Measurements from ENCODE around the gene CNTNAP5. TPM values are rescaled to one million over a fixed set of nuclear protein-coding genes. Genes with fewer than 3 reads are reported as not detected.

CNTNAP5 gene
- total and polyA plus RNA-seq, 2 donors (not counting 1 experiment from before 2014, with no cell fraction given): not detected

DNA sequence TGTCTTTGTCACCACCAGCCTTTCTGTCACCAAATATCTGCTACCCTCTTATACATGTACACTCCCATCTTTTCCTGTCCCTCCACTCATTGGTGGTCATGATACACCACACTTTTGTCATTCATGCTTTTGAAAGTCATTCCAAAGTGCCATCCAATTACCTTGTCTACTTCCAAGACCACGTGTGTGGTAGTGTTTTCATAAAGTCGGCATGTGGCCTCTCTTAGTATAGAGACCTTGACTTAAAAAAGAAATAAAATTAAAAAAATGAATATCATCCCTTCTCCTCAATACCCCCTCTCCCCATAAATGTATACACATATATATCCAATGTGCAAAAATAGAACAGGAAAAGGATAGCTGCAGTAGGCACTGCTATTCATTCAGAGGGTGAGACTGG lies 271.4 kb downstream of the CNTNAP5 start:
- no peaks in the 10 kb centered on the region for H3K4me1 Mint-ChIP-seq

DNA sequence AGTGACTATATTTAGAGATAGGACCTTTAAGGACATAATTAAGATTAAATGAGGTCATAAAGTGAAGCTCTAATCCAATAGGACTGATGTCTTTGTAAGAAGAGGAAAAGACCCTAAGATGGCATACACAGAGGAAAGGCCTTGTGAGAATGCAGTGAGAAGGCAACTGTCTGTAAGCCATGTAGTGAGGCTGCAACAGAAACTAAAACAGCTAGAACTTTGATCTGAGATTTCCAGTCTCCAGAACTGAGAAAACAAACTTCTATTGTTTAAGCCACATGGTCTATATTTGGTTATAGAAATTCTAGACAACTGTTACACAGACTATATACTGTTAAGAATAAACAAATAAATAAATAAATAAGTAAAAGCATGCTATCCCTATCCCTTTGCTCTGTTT lies 276.8 kb downstream of the CNTNAP5 start:
- no peaks in the 10 kb centered on the region for H3K36me3 ChIP-seq (replicated peaks in 1 of 2; ENCODE audit: control extremely low read depth in 1 of 2, control insufficient read depth in 1 of 2, extremely low read depth in 1 of 2, insufficient read depth in 2 of 2, low read length in 1 of 2)
- H2AFZ ChIP-seq (ENCODE audit: insufficient read depth, low read depth, low read length, poor library complexity, severe bottlenecking): no peak overlapping the region
- DNase-seq (no peak), ATAC-seq (ENCODE audit: low read depth) (no peak)
- H3K27me3 Mint-ChIP-seq: no peaks in the 10 kb centered on the region
- peaks cover 6% of the 10 kb centered on the region for H3K9me3 Mint-ChIP-seq (ENCODE audit: insufficient read depth)
- H3K27ac Mint-ChIP-seq: no peak overlapping the region
- H3K4me2 ChIP-seq (replicated peaks; ENCODE audit: low read depth, low read length, poor library complexity, severe bottlenecking): no peak overlapping the region
- no peak overlapping the region for H3K4me3 Mint-ChIP-seq
- intact Hi-C loops (cut with micrococcal nuclease): no loop called here
- H3K27me3 ChIP-seq (replicated peaks in 1 of 4; ENCODE audit: control extremely low read depth in 1 of 4, control insufficient read depth in 3 of 4, insufficient read depth in 4 of 4, low read length in 3 of 4): no peaks in the 10 kb centered on the region
- no peak overlapping the region for H3K27ac ChIP-seq (ENCODE audit: low read length in 2 of 2)
- H3K4me1 ChIP-seq (ENCODE audit: control insufficient read depth in 2 of 2, insufficient read depth in 2 of 2, low read length in 2 of 2): no peaks in the 10 kb centered on the region
- H3K79me2 ChIP-seq (ENCODE audit: control insufficient read depth, insufficient read depth, low read length): no peaks in the 10 kb centered on the region
- H3K4me1 Mint-ChIP-seq: no peaks in the 10 kb centered on the region
- no peak overlapping the region for H3K4me3 ChIP-seq (ENCODE audit: control extremely low read depth in 1 of 5, extremely low read depth in 1 of 5, insufficient read depth in 1 of 5, low read depth in 2 of 5, low read length in 4 of 5)
- H4K20me1 ChIP-seq (ENCODE audit: control insufficient read depth, insufficient read depth, low read length, poor library complexity, severe bottlenecking): no peaks in the 10 kb centered on the region
- no peak for TF ChIP-seq EZH2 (IDR thresholded peaks at IDR 0.05; ENCODE audit: borderline replicate concordance, insufficient read depth, low read depth, low read length, poor library complexity, severe bottlenecking)
- TF ChIP-seq, protein P1, sequence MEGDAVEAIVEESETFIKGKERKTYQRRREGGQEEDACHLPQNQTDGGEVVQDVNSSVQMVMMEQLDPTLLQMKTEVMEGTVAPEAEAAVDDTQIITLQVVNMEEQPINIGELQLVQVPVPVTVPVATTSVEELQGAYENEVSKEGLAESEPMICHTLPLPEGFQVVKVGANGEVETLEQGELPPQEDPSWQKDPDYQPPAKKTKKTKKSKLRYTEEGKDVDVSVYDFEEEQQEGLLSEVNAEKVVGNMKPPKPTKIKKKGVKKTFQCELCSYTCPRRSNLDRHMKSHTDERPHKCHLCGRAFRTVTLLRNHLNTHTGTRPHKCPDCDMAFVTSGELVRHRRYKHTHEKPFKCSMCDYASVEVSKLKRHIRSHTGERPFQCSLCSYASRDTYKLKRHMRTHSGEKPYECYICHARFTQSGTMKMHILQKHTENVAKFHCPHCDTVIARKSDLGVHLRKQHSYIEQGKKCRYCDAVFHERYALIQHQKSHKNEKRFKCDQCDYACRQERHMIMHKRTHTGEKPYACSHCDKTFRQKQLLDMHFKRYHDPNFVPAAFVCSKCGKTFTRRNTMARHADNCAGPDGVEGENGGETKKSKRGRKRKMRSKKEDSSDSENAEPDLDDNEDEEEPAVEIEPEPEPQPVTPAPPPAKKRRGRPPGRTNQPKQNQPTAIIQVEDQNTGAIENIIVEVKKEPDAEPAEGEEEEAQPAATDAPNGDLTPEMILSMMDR (IDR thresholded peaks at IDR 0.05): no peak
- peaks cover 0 to 3% (median 0%) of the 10 kb centered on the region in 3 donors for H3K9me3 ChIP-seq (ENCODE audit: control extremely low read depth in 1 of 3, control insufficient read depth in 2 of 3, insufficient read depth in 1 of 3, low read length in 2 of 3)
- CTCF ChIA-PET: no interaction called here
- POLR2A ChIA-PET: no interaction called here
- H3K9ac ChIP-seq (ENCODE audit: low read length): no peak overlapping the region

More for the DNA sequence above, 271.4 kb downstream of the CNTNAP5 start:
- no peak overlapping the region for H3K4me3 ChIP-seq (ENCODE audit: control extremely low read depth in 1 of 5, extremely low read depth in 1 of 5, insufficient read depth in 1 of 5, low read depth in 2 of 5, low read length in 4 of 5)
- ChIA-PET CTCF (no interaction called here), POLR2A (no interaction called here)
- no CpG with 5 or more reads among the region's 2 CpGs for WGBS (ENCODE audit: insufficient coverage)
- H3K9me3 ChIP-seq (ENCODE audit: control extremely low read depth in 1 of 3, control insufficient read depth in 2 of 3, insufficient read depth in 1 of 3, low read length in 2 of 3): no peaks in the 10 kb centered on the region
- Mint-ChIP-seq H3K27me3 (no peaks in the 10 kb centered on the region), H3K4me3 (no peak overlapping the region), H3K27ac (no peak overlapping the region), H3K9me3 (ENCODE audit: insufficient read depth) (peaks cover 4% of the 10 kb centered on the region)
- DNase-seq (no peak), ATAC-seq (ENCODE audit: low read depth) (no peak)
- H3K27me3 ChIP-seq (replicated peaks in 1 of 4; ENCODE audit: control extremely low read depth in 1 of 4, control insufficient read depth in 3 of 4, insufficient read depth in 4 of 4, low read length in 3 of 4): no peaks in the 10 kb centered on the region
- TF ChIP-seq EZH2 (IDR thresholded peaks at IDR 0.05; ENCODE audit: borderline replicate concordance, insufficient read depth, low read depth, low read length, poor library complexity, severe bottlenecking): no peak
- TF ChIP-seq, protein P1 (IDR thresholded peaks at IDR 0.05): no peak
- H3K9ac ChIP-seq (ENCODE audit: low read length): no peak overlapping the region
- no peak overlapping the region for H2AFZ ChIP-seq (ENCODE audit: insufficient read depth, low read depth, low read length, poor library complexity, severe bottlenecking)
- no peaks in the 10 kb centered on the region for H3K4me1 ChIP-seq (ENCODE audit: control insufficient read depth in 2 of 2, insufficient read depth in 2 of 2, low read length in 2 of 2)
- H3K4me2 ChIP-seq (replicated peaks; ENCODE audit: low read depth, low read length, poor library complexity, severe bottlenecking): no peak overlapping the region
- H3K36me3 ChIP-seq (replicated peaks in 1 of 2; ENCODE audit: control extremely low read depth in 1 of 2, control insufficient read depth in 1 of 2, extremely low read depth in 1 of 2, insufficient read depth in 2 of 2, low read length in 1 of 2): no peaks in the 10 kb centered on the region
- intact Hi-C loops (cut with micrococcal nuclease): no loop called here
- H4K20me1 ChIP-seq (ENCODE audit: control insufficient read depth, insufficient read depth, low read length, poor library complexity, severe bottlenecking): no peaks in the 10 kb centered on the region
- H3K27ac ChIP-seq (ENCODE audit: low read length in 2 of 2): no peak overlapping the region
- H3K79me2 ChIP-seq (ENCODE audit: control insufficient read depth, insufficient read depth, low read length): no peaks in the 10 kb centered on the region
